HUES64 (cell line): ENCODE measurements around the gene ADH6.
"Not testable (repeated sequence)": the region's sequence is repeated elsewhere in the genome, so short reads cannot be mapped to it uniquely, and the experiment has no call there.

Experiments
- H3K27ac ChIP-seq: 2 replicates; pipeline ENCODE4 v1.7.0; 2013; ENCODE audit warnings: low read depth, low read length, inconsistent platforms
- H3K27me3 ChIP-seq: 2 replicates; pipeline ENCODE4 v1.6.1; 2013; ENCODE audit warnings: mild to moderate bottlenecking, low read length; ENCODE audit not compliant: insufficient read depth
- H3K36me3 ChIP-seq: 2 replicates; pipeline ENCODE4 v1.6.1; 2013; ENCODE audit warnings: mild to moderate bottlenecking, low read length; ENCODE audit not compliant: insufficient read depth
- H3K4me1 ChIP-seq: 2 replicates; pipeline ENCODE4 v1.6.1; 2013; ENCODE audit warnings: mild to moderate bottlenecking, low read length, moderate library complexity; ENCODE audit not compliant: insufficient read depth
- H3K4me3 ChIP-seq: 2 replicates; pipeline ENCODE4 v1.5.1; 2013; ENCODE audit warnings: mild to moderate bottlenecking, low read length, moderate library complexity
- H3K9ac ChIP-seq: 2 replicates; pipeline ENCODE4 v1.6.1; 2013; ENCODE audit warnings: mild to moderate bottlenecking, low read depth, low read length
- H3K9me3 ChIP-seq: 2 replicates; pipeline ENCODE4 v1.6.1; 2013; ENCODE audit warnings: low read depth, low read length; ENCODE audit not compliant: insufficient read depth
- WGBS: fragments of 150-250, 120-280 bp; methylation state at CpG from one replicate; pipeline ENCODE4 v1.1.7; 2013; ENCODE audit warnings: missing lambda C conversion rate; 5-methylcytosine and 5-hydroxymethylcytosine counted together

The ADH6 gene

DNA sequence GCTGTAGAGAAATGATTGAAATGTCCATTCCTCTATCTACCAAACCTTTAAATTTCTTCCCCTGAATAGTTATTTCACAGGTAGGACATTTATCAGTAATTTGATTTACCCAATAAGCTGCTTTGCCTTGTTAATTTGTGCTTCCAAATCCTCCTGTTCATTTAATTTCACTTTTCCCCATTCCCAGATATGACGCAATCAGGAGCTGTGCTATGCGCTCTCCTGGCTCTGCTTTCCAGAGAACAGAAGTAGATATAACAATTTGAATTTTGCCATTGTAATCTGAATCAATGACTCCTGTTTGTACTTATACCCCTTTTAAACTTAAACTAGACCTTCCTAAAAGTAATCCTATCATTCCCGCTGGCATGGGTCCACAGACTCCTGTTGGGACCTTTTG, 29.1 kb downstream of the ADH6 start:
- H3K27me3 ChIP-seq, H3K36me3 ChIP-seq, H3K27ac ChIP-seq, H3K9ac ChIP-seq, H3K4me3 ChIP-seq, H3K4me1 ChIP-seq: not testable (repeated sequence)
- peaks cover 33% of the 10 kb centered on the region for H3K9me3 ChIP-seq
- 94% methylated on average over 3 of the region's 3 CpGs for WGBS

DNA sequence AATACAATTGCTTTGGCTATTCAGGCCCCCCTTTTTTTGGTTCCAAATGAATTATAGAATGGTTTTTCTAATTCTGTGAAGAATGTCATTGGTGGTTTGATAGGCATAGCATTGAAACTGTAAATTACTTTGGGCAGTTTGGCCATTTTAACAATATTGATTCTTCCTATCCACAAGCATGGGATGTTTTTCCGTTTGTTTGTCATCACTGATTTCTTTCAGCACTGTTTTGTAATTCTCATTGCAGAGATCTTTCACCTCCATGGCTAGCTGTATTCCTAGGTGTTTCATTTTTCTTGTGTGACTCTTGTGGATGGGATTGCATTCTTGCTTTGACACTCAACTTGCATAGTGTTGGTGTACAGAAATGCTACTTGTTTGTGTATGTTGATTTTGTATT, 33.0 kb downstream of the ADH6 start:
- Histone ChIP-seq H3K27ac (no peak overlapping the region), H3K36me3 (no peaks in the 10 kb centered on the region), H3K9me3 (peaks cover 30% of the 10 kb centered on the region), H3K9ac (no peak overlapping the region), H3K4me1 (no peaks in the 10 kb centered on the region), H3K27me3 (no peaks in the 10 kb centered on the region), H3K4me3 (no peak overlapping the region)
- WGBS: 100% methylated on average over 1 of the region's 1 CpG

DNA sequence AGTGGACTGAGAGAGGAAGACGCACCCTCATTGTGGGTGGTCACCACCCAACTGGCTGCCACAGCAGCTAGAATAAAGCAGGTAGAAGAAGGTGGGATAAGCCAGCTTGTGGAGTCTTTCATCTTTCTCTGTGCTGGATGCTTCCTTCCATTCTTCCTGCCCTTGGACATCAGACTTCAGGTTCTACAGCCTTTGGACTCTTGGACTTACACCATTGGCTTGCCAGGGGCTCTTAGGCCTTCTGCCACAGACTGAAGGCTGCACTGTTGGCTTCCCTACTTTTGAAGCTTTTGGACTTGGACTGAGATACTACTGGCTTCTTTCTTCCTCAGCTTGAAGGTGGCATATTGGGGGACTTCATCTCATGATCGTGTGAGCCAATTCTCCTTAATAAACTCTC, 33.5 kb downstream of the ADH6 start:
- peaks cover 28% of the 10 kb centered on the region for H3K9me3 ChIP-seq
- 99% methylated on average over 2 of the region's 2 CpGs for WGBS
- no peaks in the 10 kb centered on the region for H3K4me1 ChIP-seq

DNA sequence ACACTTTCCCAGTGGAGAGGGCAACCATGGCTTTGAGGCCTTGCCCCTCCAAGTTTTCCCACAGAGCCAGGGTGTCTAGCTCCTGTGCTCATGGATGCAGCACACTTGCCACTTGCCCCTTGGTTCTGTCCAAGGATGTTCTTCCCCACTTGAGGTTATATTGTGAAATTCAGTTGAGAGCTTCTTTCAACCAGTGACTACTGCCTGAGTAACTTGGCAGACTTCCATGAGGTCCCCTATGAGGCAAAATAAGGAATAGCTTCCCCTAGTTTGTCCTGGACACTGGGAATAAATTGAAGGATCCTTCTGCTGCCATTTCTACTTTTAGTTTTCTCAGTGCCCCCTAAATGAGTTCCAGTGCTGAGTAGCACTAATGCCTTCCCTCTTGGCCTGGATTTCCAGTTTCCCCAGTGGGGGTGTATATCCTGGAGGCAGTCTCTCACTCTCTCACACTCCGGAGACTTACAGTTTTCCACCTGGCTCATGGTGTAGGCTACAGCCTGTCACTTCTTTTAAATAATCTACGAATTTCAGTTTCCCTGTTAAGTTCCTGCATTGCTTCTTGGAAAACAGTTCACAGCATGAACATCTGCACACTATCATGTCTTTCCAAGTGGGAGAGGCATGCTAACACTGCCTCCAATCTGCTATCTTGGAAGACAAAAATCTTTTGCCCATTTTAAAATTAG, 38.5 kb downstream of the ADH6 start:
- H3K27me3 ChIP-seq: no peaks in the 10 kb centered on the region
- no peak overlapping the region for H3K9ac ChIP-seq
- no peak overlapping the region for H3K27ac ChIP-seq
- no peak overlapping the region for H3K4me3 ChIP-seq
- WGBS: 92% methylated on average over 2 of the region's 2 CpGs
- H3K9me3 ChIP-seq: peaks cover 11% of the 10 kb centered on the region
- H3K4me1 ChIP-seq: no peaks in the 10 kb centered on the region
- H3K36me3 ChIP-seq: no peaks in the 10 kb centered on the region

More for the DNA sequence above, 33.5 kb downstream of the ADH6 start:
- Histone ChIP-seq H3K9ac (no peak overlapping the region), H3K4me3 (no peak overlapping the region), H3K36me3 (no peaks in the 10 kb centered on the region), H3K27ac (no peak overlapping the region), H3K27me3 (no peaks in the 10 kb centered on the region)

DNA sequence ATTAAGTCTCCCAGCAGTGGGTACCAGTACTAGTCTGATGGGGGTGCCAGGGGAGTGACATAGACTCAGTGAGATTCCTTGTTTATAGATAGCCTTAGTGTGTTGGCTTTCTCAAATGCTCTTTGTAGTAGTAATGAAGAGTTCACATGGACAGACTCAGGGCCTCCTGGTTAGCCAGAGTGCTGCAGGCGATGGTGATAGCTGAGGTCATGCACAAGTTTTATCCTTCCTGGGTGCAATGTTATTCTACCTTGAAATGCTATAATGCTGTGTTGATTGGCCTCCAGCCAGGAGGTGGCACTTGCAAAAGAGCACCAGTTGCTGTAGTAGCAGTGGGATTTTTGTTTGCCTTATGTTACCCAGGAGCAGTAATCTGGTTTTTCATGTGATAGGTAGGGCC, 39.4 kb downstream of the ADH6 start:
- H3K4me1 ChIP-seq: no peaks in the 10 kb centered on the region
- H3K27ac ChIP-seq: no peak overlapping the region
- WGBS: 92% methylated on average over 1 of the region's 1 CpG
- H3K9ac ChIP-seq: no peak overlapping the region
- H3K9me3 ChIP-seq: peaks cover 5% of the 10 kb centered on the region
- H3K36me3 ChIP-seq: no peaks in the 10 kb centered on the region
- H3K4me3 ChIP-seq: no peak overlapping the region
- H3K27me3 ChIP-seq: no peaks in the 10 kb centered on the region

DNA sequence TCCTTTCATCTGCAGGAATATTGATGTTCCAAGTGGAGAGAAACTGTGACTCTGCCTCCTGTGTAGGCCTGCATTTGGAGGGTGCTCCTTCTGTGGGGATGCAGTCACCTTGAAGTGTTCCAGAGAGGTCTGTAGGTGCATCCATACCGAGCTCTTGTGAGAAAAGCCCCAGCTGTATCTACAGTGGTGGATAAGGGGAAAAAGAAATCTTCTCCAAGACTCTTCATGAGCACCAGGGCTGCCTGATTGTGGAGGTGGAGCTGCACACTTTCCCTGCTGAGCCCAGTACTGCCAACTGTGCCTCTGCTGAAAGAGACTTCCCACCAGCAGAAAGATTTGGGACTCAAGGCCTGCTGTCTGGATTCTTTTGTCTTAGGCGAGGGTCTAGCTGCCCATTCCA, 39.9 kb downstream of the ADH6 start:
- Histone ChIP-seq H3K4me1 (no peaks in the 10 kb centered on the region), H3K36me3 (no peaks in the 10 kb centered on the region), H3K27ac (no peak overlapping the region), H3K27me3 (no peaks in the 10 kb centered on the region), H3K4me3 (no peak overlapping the region), H3K9ac (no peak overlapping the region), H3K9me3 (peaks cover 3% of the 10 kb centered on the region; the same call in 1 of the 2 replicates)
- whole genome bisulfite sequencing: 91% methylated on average over 1 of the region's 2 CpGs

DNA sequence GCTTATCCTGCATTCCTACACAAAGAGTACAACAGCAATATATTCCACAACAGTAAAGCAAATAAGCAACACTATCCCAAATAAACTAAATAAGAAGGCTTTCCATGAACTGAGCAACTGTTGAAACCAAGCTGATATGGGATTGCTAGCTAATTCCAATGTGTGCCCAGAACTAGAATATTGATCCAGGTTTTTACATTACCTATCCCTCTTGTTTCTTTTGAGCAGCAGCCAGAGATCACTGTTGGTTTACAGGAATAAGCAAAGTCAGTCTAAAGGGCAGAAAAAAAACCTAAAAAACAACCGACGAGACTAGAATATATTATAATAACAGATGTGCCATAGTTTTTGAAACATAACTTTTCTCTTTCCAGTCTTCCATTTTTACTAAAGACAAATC, 52.5 kb downstream of the ADH6 start:
- 100% methylated on average over 2 of the region's 2 CpGs for WGBS
- Histone ChIP-seq H3K9ac (no peak overlapping the region), H3K4me3 (no peak overlapping the region)

DNA sequence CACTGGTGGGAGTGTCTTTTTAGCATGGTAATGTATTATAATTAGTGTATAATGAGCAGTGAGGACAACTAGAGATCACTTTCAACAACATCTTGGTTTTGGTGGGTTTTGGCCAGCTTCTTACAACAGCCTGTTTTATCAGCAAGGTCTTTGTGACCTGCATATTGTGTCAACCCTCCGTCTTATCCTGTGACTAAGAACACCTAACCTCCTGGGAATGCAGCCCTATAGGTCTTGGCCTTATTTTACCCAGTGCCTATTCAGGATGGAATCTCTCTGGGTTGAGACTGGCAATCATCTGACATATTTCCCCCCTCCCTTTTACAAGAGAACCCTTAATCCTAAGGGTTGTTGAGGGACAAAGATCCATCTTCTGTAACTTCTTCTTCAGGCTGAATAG, 53.1 kb downstream of the ADH6 start:
- Histone ChIP-seq H3K4me1 (no peaks in the 10 kb centered on the region), H3K4me3 (no peak overlapping the region), H3K9ac (no peak overlapping the region), H3K27me3 (no peaks in the 10 kb centered on the region), H3K9me3 (no peaks in the 10 kb centered on the region), H3K27ac (no peak overlapping the region), H3K36me3 (no peaks in the 10 kb centered on the region)
- WGBS: 97% methylated on average over 1 of the region's 1 CpG

More for the DNA sequence above, 52.5 kb downstream of the ADH6 start:
- Histone ChIP-seq H3K36me3 (no peaks in the 10 kb centered on the region), H3K27me3 (no peaks in the 10 kb centered on the region), H3K9me3 (no peaks in the 10 kb centered on the region), H3K4me1 (no peaks in the 10 kb centered on the region), H3K27ac (no peak overlapping the region)

DNA sequence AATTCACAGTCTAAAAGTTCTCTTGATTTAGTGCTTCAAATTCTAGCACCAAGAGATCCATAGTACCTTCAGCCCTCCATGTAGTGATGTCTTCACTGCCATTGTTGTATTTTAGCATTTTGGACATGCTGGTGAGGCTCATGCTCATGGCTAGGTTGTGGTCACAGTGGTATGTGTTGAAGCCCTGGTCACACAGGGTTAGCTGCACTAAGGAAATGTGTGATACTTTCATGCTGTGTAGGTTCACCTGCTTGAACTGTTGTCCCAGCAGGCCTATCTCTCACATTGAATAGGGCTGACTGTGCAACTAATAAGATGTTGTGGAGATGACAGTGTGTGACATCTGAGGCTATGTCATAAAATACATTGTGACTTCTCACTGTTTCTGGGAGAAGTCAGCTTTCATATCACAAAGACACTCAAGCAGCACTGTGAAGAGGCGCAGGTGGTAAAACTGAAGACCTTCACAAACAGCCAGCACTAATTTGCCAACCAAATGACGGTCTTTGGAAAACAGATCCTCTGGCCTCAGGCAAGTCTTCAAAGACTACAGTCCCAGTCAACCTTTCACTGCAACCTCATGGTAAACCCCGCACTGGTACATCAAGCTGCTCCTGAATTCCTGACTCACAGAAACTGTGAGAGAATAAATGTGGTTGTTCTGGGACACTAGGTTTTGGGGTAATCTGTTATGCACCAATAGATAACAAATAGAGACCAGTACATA, 57.5 kb downstream of the ADH6 start:
- Histone ChIP-seq H3K9me3 (no peaks in the 10 kb centered on the region), H3K36me3 (no peaks in the 10 kb centered on the region), H3K27ac (no peak overlapping the region), H3K4me1 (no peaks in the 10 kb centered on the region), H3K27me3 (no peaks in the 10 kb centered on the region), H3K9ac (no peak overlapping the region), H3K4me3 (no peak overlapping the region)
- 79% methylated on average over 3 of the region's 3 CpGs for WGBS

DNA sequence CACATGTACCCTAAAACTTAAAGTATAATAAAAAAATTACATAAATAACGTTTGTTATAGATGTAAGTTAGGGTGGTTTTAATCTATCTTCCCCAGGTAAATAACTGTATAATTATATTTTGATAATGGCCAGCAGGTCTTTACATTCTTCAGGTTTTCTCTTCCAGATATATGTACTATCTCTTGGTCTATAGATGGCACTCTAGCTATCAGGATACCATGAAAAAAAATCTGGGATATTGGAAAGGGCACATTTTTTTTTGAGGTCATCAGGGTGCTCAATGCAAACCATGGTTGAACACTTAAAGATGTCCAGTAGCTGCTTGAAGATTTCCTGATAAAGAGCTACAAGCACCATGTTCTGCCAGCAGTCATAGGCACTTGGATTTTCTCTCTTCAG, 59.3 kb downstream of the ADH6 start:
- no peak overlapping the region for H3K9ac ChIP-seq
- H3K4me1 ChIP-seq: no peaks in the 10 kb centered on the region
- H3K4me3 ChIP-seq: no peak overlapping the region
- no peaks in the 10 kb centered on the region for H3K27me3 ChIP-seq
- H3K27ac ChIP-seq: no peak overlapping the region
- no peaks in the 10 kb centered on the region for H3K9me3 ChIP-seq
- WGBS: no CpG with 5 or more reads among the region's 1 CpG
- no peaks in the 10 kb centered on the region for H3K36me3 ChIP-seq

DNA sequence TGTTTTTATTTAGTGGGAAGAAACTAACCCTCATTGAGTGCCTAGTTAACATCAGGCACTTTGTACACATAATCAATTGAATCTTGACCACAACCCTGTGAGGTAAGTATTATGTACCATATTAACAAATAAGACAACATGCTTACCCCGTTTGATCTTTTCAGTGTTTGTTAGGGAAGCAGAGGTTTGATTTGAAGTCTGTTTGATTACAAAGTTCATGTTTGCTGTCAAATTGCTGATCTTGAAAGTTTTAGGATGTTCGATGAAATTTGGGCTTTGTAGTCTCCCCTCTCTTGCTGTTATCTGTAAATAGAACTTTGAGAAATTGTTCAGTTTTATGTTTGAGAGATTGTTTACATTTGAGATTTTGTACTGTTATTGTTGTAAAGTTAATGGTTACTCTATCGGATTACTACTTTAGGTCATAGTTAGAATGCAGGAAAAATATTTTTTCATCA, 61.5 kb downstream of the ADH6 start:
- 91% methylated on average over 3 of the region's 3 CpGs for WGBS
- no peaks in the 10 kb centered on the region for H3K27me3 ChIP-seq
- no peak overlapping the region for H3K27ac ChIP-seq
- H3K9ac ChIP-seq: no peak overlapping the region
- 0 out of 2 replicates have a peak, but pooled peaks cover 1% of the 10 kb centered on the region for H3K36me3 ChIP-seq
- H3K9me3 ChIP-seq: 0 out of 2 replicates have a peak, but pooled peaks cover 2% of the 10 kb centered on the region
- no peak overlapping the region for H3K4me3 ChIP-seq
- H3K4me1 ChIP-seq: no peaks in the 10 kb centered on the region
